IPS-18a (cell line): ENCODE results near the gene DSCAM.
"Not testable (repeated sequence)": the region's sequence is repeated elsewhere in the genome, so short reads cannot be mapped to it uniquely, and the experiment has no call there.

Experiments
- H3K27ac ChIP-seq: one replicate; pipeline ENCODE4 v1.5.1; 2013; ENCODE audit warnings: low read length
- H3K27me3 ChIP-seq: one replicate; pipeline ENCODE4 v1.6.1; 2013; ENCODE audit warnings: mild to moderate bottlenecking, low read length; ENCODE audit not compliant: control insufficient read depth, insufficient read depth
- H3K36me3 ChIP-seq: one replicate; pipeline ENCODE4 v1.6.1; 2013; ENCODE audit warnings: low read depth, low read length; ENCODE audit not compliant: control insufficient read depth
- H3K4me1 ChIP-seq: one replicate; pipeline ENCODE4 v1.6.1; 2013; ENCODE audit warnings: low read depth, low read length; ENCODE audit not compliant: control insufficient read depth
- H3K4me3 ChIP-seq: one replicate; pipeline ENCODE4 v1.5.1; 2013; ENCODE audit warnings: low read length
- H3K9ac ChIP-seq: one replicate; pipeline ENCODE4 v1.6.1; 2013; ENCODE audit warnings: mild to moderate bottlenecking, low read length, moderate library complexity
- H3K9me3 ChIP-seq: one replicate; pipeline ENCODE4 v1.6.1; 2013; ENCODE audit warnings: low read depth, low read length; ENCODE audit not compliant: control insufficient read depth

The DSCAM gene, protein sequence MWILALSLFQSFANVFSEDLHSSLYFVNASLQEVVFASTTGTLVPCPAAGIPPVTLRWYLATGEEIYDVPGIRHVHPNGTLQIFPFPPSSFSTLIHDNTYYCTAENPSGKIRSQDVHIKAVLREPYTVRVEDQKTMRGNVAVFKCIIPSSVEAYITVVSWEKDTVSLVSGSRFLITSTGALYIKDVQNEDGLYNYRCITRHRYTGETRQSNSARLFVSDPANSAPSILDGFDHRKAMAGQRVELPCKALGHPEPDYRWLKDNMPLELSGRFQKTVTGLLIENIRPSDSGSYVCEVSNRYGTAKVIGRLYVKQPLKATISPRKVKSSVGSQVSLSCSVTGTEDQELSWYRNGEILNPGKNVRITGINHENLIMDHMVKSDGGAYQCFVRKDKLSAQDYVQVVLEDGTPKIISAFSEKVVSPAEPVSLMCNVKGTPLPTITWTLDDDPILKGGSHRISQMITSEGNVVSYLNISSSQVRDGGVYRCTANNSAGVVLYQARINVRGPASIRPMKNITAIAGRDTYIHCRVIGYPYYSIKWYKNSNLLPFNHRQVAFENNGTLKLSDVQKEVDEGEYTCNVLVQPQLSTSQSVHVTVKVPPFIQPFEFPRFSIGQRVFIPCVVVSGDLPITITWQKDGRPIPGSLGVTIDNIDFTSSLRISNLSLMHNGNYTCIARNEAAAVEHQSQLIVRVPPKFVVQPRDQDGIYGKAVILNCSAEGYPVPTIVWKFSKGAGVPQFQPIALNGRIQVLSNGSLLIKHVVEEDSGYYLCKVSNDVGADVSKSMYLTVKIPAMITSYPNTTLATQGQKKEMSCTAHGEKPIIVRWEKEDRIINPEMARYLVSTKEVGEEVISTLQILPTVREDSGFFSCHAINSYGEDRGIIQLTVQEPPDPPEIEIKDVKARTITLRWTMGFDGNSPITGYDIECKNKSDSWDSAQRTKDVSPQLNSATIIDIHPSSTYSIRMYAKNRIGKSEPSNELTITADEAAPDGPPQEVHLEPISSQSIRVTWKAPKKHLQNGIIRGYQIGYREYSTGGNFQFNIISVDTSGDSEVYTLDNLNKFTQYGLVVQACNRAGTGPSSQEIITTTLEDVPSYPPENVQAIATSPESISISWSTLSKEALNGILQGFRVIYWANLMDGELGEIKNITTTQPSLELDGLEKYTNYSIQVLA (N-terminal part only)

DNA sequence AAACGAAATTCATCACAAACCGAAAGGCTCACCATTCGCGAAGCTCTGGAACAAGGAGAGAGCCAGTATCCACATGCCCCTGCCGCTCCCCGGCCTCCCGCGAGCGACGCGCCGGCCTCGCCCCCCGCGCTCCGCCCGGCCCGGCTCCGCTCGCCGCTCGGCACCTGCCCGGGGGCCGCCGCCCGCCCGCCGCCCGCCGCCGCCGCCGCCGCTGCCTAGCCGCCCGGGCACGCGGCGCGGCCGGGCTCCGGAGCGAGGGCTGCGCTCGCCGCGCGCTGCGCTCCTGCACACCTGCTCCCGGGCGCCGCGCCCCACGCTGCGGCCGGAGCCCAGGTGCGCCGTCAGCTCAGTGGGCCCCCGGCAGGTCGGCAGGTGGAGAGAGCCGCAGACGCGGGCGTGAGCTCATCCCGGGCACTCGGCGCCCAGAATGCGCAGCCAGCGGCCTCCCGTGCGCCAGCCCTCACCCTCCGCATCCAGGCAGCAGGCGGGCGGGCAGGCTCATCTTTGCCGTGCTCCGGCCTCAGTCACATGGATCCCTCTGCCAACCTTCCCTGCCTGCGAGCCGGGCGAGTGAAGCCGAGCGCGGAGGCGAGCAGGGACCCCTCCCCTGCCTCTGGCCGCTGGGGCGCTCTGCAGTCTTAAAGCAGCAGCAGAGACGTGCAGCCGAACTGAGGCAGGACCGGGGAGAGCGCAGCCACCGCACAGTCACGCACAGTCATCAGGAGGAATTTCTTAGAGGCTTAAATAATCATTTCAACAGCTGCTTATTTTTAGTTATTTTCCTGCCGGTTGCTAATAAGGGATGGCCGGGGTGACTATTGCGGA lies at the start of gene DSCAM:
DSCAM (minus strand) TSS at position 572 of the 825 bp plus-strand sequence; CDS start at position 75, 497 bp downstream.
- H3K36me3 ChIP-seq, result no peaks in the 10 kb centered on the region
- peak within 1 kb of the TSS; percentile 53 for H3K4me3 ChIP-seq
- H3K4me1 ChIP-seq, result peaks cover 9% of the 10 kb centered on the region
- H3K9ac ChIP-seq, result no peak within 1 kb of the TSS
- peaks cover 50% of the 10 kb centered on the region for H3K27me3 ChIP-seq
- H3K27ac ChIP-seq, result no peak within 1 kb of the TSS
- no peaks in the 10 kb centered on the region for H3K9me3 ChIP-seq

DNA sequence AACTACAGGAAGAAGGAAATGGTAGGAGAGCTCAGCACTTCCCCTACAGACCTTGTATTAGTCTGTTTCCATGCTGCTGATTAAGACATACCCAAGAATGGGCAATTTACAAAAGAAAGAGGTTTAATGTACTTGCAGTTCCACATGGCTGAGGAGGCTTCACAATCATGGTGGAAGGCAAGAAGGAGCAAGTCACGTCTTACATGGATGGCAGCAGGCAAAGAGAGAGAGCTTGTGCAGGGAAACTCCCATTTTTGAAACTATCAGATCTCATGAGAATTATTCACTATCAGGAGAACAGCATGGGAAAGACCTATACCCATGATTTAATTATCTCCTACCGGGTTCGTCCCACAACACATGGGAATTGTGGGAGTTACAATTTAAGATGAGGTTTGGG lies 48.7 kb upstream of the DSCAM start:
- H3K27me3 ChIP-seq, H3K4me1 ChIP-seq, H3K9ac ChIP-seq, H3K36me3 ChIP-seq, H3K9me3 ChIP-seq, H3K4me3 ChIP-seq, H3K27ac ChIP-seq: not testable (repeated sequence)

DNA sequence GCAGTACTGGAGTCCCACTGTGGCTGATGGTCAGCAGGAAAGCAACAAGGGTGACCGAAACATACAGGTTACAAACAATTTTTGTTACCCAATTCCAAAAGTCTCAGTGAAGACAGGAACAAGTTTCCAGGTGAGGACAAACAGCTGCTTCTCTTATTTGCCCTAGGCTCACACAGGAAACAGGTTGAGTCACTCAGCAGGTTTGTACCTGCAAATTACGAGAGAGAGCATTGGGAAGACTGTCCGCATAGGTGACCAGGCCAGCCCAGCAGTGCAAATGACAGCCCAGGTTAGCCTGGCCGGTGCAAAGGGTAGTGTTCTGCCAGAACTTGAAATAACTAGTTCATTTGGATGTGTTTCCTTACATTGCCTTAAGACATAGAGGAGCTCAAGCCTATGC lies 40.0 kb upstream of the DSCAM start:
- H3K27ac ChIP-seq, result no peak overlapping the region
- H3K9me3 ChIP-seq, result no peaks in the 10 kb centered on the region
- H3K27me3 ChIP-seq, result no peaks in the 10 kb centered on the region
- no peaks in the 10 kb centered on the region for H3K4me1 ChIP-seq
- no peaks in the 10 kb centered on the region for H3K36me3 ChIP-seq
- H3K9ac ChIP-seq, result no peak overlapping the region
- H3K4me3 ChIP-seq, result no peak overlapping the region

DNA sequence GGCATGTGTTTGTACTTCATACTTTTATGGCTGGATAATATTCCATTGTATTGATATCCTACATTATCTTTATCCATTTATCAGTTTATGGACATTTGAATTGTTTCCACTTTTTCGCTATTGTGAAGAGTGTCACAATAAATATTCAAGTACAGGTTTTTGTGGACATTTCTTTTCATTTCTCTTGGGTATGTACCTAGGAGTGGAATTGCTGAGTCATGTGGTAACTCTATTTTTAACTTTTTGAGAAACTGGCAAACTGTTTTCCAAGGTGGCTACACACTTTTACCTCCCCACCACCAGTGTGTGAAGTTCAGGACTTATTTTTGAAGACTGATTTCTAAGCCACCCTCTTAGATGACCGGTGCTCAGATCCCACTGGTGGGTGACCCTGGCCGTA lies 39.0 kb upstream of the DSCAM start:
- no peak overlapping the region for H3K9ac ChIP-seq
- no peaks in the 10 kb centered on the region for H3K27me3 ChIP-seq
- no peaks in the 10 kb centered on the region for H3K4me1 ChIP-seq
- H3K9me3 ChIP-seq, result no peaks in the 10 kb centered on the region
- no peak overlapping the region for H3K27ac ChIP-seq
- H3K4me3 ChIP-seq, result no peak overlapping the region
- H3K36me3 ChIP-seq, result no peaks in the 10 kb centered on the region

DNA sequence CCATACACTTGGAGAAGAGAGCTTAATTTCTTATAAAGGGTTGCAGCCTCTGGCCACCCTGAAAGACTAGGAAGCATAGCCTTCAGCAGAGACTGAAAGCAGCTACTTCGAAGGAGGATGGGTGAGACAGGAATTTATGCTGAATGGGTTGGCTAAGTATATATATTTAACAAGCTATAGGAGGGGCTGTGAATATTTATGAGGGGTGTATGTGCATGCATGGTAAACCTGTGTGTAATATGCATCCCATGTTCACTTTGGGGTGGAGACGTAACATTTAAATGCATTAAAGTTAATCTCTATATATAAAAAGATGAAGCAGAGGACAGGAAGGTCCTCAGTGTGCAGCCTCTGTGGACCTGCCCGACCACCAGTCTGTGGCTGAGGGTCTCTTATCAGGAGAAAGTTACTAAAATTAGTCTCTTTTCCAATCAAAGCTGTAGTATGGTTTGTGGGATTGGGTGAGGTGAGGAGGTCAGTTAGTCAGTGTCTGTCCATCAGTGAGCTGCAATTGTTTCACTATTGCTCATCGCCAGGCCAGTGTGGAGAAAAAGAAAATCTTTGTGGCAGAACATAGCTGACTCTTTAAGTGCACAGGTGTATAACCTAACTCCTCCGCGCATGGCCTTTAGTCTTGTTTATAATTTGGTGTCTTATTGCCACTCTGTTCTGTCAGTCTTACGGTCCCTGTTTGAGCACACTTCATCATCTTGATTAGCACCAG lies 35.4 kb upstream of the DSCAM start:
- no peak overlapping the region for H3K9ac ChIP-seq
- no peaks in the 10 kb centered on the region for H3K9me3 ChIP-seq
- H3K4me1 ChIP-seq, result no peaks in the 10 kb centered on the region
- no peak overlapping the region for H3K27ac ChIP-seq
- no peaks in the 10 kb centered on the region for H3K27me3 ChIP-seq
- H3K4me3 ChIP-seq, result no peak overlapping the region
- no peaks in the 10 kb centered on the region for H3K36me3 ChIP-seq

DNA sequence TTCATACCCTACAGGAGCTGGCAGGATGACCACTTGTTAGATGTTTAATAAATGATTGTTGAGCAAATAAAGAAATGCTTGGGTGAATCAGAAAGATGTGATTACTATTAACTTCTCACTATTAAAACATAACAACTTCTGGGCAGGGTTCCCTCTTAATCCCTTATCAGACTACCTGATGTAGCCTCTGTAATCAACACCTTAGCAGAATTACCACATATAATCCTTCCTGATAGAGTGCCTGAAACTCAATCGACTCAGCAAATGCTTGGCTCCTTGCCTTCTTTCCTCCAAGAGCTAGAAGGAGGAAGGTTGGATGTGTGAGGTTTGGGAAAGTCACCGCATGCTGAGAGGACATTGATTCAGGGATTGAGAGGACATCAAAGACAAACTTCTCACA lies 34.8 kb upstream of the DSCAM start:
- Histone ChIP-seq H3K27me3 (no peaks in the 10 kb centered on the region), H3K4me1 (no peaks in the 10 kb centered on the region), H3K27ac (no peak overlapping the region), H3K4me3 (no peak overlapping the region), H3K36me3 (no peaks in the 10 kb centered on the region), H3K9me3 (no peaks in the 10 kb centered on the region), H3K9ac (no peak overlapping the region)

DNA sequence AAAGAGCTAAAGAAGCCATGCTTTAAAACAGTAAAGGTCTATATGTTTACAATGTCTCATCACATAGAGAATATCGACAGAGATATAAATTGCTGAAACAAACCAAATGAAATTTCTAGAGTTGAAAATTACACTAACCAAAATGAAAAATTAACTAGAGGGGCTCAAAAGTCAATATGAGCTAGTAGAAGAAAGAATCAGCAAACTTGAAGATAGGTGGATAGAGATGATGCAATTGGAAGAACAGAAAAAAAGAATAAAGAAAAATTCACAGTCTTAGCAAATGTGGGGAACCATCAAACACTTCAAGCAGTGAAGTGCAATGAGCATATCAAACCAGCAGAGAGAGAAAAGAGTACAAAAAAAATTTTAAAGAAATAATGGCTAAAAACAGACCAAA lies 24.1 kb upstream of the DSCAM start:
- Histone ChIP-seq H3K36me3 (no peaks in the 10 kb centered on the region), H3K27ac (no peak overlapping the region), H3K4me3 (no peak overlapping the region), H3K9ac (no peak overlapping the region), H3K4me1 (no peaks in the 10 kb centered on the region), H3K9me3 (no peaks in the 10 kb centered on the region), H3K27me3 (no peaks in the 10 kb centered on the region)

DNA sequence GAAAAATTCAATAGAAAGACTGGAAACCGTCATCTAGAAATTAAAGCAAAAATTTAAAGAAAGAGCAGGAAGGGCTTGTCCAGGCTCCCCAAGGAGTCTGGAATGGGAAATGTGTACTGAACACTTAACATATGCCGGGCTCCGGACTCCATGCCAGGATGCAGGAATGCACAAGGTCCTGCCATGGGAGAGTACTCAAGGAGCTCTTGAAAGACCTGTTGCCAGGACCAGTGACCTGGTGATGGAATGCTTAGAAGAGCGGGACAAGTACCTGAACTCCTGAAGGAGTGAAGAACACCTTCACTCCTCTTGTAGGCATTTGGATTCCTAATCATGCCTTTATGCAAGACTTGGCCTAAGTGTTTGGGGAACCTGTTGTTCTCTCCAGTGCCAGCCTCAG lies 16.9 kb upstream of the DSCAM start:
- Histone ChIP-seq H3K4me3 (no peak overlapping the region), H3K27ac (no peak overlapping the region), H3K4me1 (peaks cover 13% of the 10 kb centered on the region)

DNA sequence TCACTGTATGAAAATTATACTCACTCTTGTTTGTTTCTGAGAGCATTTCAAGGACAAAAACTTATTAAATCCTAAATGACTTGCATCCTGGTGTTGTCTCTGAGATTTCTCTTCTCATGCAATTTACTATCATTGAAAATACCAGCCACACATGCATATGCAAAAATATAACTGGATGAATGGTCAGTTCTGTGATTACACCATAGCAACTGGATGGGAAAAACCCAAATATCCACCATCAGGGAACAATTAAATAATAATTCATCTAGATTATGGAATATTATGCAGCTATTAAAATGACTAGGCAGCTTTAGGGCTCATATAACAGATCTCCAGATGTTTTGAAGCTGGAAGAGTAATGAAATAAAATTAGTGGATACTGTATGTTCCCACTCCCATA lies 11.6 kb upstream of the DSCAM start:
- H3K9me3 ChIP-seq, result no peaks in the 10 kb centered on the region
- H3K9ac ChIP-seq, result no peak overlapping the region
- H3K27me3 ChIP-seq, result no peaks in the 10 kb centered on the region
- H3K27ac ChIP-seq, result no peak overlapping the region
- H3K4me3 ChIP-seq, result no peak overlapping the region
- no peaks in the 10 kb centered on the region for H3K4me1 ChIP-seq
- H3K36me3 ChIP-seq, result no peaks in the 10 kb centered on the region

More for the DNA sequence above, 16.9 kb upstream of the DSCAM start:
- Histone ChIP-seq H3K9ac (no peak overlapping the region), H3K36me3 (no peaks in the 10 kb centered on the region), H3K9me3 (no peaks in the 10 kb centered on the region), H3K27me3 (no peaks in the 10 kb centered on the region)

DNA sequence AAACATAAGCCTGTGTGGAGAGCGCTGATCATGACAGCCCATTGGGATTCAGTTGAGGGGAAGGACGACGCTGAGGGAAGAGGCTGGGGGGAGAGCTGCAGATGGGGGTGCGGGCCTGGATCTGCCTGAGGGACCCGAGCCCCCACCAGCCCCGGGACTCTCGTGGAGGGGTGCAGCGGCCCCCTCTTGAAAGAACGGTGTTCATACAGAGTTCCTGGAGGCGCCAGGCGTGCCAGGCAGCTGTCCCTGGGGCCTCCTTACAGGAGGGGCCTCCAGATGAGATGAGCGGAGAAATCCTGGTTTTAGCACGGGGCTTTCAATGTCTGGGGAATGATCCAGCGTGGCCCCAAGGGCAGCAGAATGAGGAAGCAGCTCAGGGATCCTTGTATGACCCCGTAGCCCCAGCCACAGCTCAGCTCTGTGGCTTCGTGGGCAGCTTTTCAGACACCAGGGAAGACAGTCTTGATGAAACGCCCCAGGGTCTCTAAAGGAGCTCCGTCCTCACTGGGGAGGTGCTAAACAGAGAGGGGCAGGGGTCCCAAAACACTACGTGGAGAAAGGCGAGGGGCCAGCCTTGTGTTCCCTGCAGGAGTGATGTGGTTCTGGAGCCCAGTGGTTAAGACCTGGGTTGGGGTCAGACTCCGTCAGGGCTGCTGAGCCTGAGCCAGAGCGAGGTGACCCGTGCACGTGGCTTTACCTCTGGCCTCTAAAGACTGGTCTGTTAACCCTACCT lies 7.2 kb upstream of the DSCAM start:
- Histone ChIP-seq H3K9ac (no peak overlapping the region), H3K9me3 (no peaks in the 10 kb centered on the region), H3K4me1 (no peaks in the 10 kb centered on the region), H3K36me3 (no peaks in the 10 kb centered on the region), H3K27ac (no peak overlapping the region), H3K4me3 (no peak overlapping the region), H3K27me3 (no peaks in the 10 kb centered on the region)
